Keratinocyte (primary cell): ENCODE data around the gene TRABD2B. TPM values are rescaled to one million over a fixed set of nuclear protein-coding genes. Genes with fewer than 3 reads are reported as not detected.

ENCODE experiments used
- DNase-seq: peaks from one replicate; pipeline ENCODE4 v3.0.0-alpha.2; 2011; ENCODE audit warnings: low read depth, missing footprints, low spot score
- FAIRE-seq: peaks from 2 replicates; lab custom pipeline; 2011; peaks lifted over from hg19 to GRCh38; lab: Jason Lieb, UNC
- H2AFZ ChIP-seq: 2 replicates; pipeline ENCODE4 v1.6.0; 2012; ENCODE audit warnings: low read length, control low read depth, inconsistent platforms; ENCODE audit not compliant: control insufficient read depth
- H3K27ac ChIP-seq: 2 replicates; pipeline ENCODE4 v1.5.1; 2011; ENCODE audit warnings: low read length; ENCODE audit not compliant: control insufficient read depth, insufficient read depth
- H3K27me3 ChIP-seq: 3 replicates; pipeline ENCODE4 v1.6.0; 2011; ENCODE audit warnings: low read length; ENCODE audit not compliant: control insufficient read depth, insufficient read depth; ENCODE audit errors: extremely low read depth
- H3K36me3 ChIP-seq, 2 experiments: 2 replicates in 1 of 2; 3 replicates in 1 of 2; pipeline ENCODE4 v1.5.1; 2011; ENCODE audit warnings: low read length in 2 of 2, mild to moderate bottlenecking in 1 of 2; ENCODE audit not compliant: control insufficient read depth in 2 of 2, insufficient read depth in 2 of 2; ENCODE audit errors: extremely low read depth in 1 of 2
- H3K4me1 ChIP-seq: 3 replicates; pipeline ENCODE4 v1.5.1; 2011; ENCODE audit warnings: low read length; ENCODE audit not compliant: control insufficient read depth, insufficient read depth; ENCODE audit errors: extremely low read depth
- H3K4me2 ChIP-seq: 3 replicates; pipeline ENCODE4 v1.6.0; 2011; ENCODE audit warnings: low read depth, low read length; ENCODE audit not compliant: control insufficient read depth, insufficient read depth; ENCODE audit errors: extremely low read depth
- H3K4me3 ChIP-seq, 3 experiments: fragments of 200-600 bp in 1 of 3; sonication (generic) in 1 of 3; 2 replicates in 2 of 3; 3 replicates in 1 of 3; pipeline ENCODE4 v1.5.1; 2011 to 2016; ENCODE audit warnings: low read length in 3 of 3, mild to moderate bottlenecking in 3 of 3, control low read depth in 2 of 3, inconsistent platforms in 1 of 3, low read depth in 1 of 3, mixed read lengths in 1 of 3, mixed run types in 1 of 3, moderate library complexity in 1 of 3; ENCODE audit not compliant: control insufficient read depth in 2 of 3, insufficient read depth in 2 of 3; ENCODE audit errors: extremely low read depth in 1 of 3
- H3K79me2 ChIP-seq: 2 replicates; pipeline ENCODE4 v1.6.0; 2012; ENCODE audit warnings: low read length; ENCODE audit not compliant: control insufficient read depth, insufficient read depth
- H3K9ac ChIP-seq: 3 replicates; pipeline ENCODE4 v1.6.0; 2011; ENCODE audit warnings: low read length; ENCODE audit not compliant: control insufficient read depth, insufficient read depth; ENCODE audit errors: extremely low read depth
- H3K9me1 ChIP-seq: 3 replicates; pipeline ENCODE4 v1.6.0; 2011; ENCODE audit warnings: low read length; ENCODE audit not compliant: control insufficient read depth, insufficient read depth; ENCODE audit errors: extremely low read depth
- H3K9me3 ChIP-seq: 2 replicates; pipeline ENCODE4 v1.5.1; 2012; ENCODE audit warnings: low read depth, low read length; ENCODE audit not compliant: control insufficient read depth
- H4K20me1 ChIP-seq: 3 replicates; pipeline ENCODE4 v1.6.0; 2011; ENCODE audit warnings: low read length; ENCODE audit not compliant: control insufficient read depth, insufficient read depth; ENCODE audit errors: extremely low read depth
- EZH2 ChIP-seq: IDR thresholded peaks from one replicate; pipeline ENCODE4 v1.6.1; 2012; ENCODE audit warnings: inconsistent platforms, mild to moderate bottlenecking, low read length, moderate library complexity
- dilution Hi-C: fragments of 300-500 bp; cut with MboI; formaldehyde crosslinking; loops from one replicate; pipeline ENCODE4 v1.7.0; 2020; ENCODE audit warnings: low sequenced_read_pairs; ENCODE audit not compliant: extremely low pct_ligation_motif_present
- polyA plus RNA-seq, 5 experiments: library from polyadenylated mRNA; depleted of rRNA in 3 of 5; stranded (reverse) in 3 of 5; stranded (forward) in 1 of 5; unstranded in 1 of 5; fragments of >200 nt; gene quantifications; 1 replicate in 1 of 5; 2 replicates in 3 of 5; 3 replicates in 1 of 5; pipeline versions ENCODE4 v1.2.1 to v1.2.3, GENCODE V29; 2011 to 2012; ENCODE audit warnings: missing spikeins in 2 of 5, low read depth in 1 of 5, low replicate concordance in 1 of 5
- TF ChIP-seq, protein P1 (sequence below), 3 experiments: IDR thresholded peaks in 1 of 3; conservative IDR thresholded peaks in 1 of 3; optimal IDR thresholded peaks in 1 of 3; 2 replicates in 2 of 3; 3 replicates in 1 of 3; pipeline versions ENCODE3 to v1.5.1; 2011; ENCODE audit warnings: low read length in 3 of 3, mild to moderate bottlenecking in 3 of 3, moderate library complexity in 2 of 3, control low read depth in 1 of 3, inconsistent platforms in 1 of 3; ENCODE audit not compliant: insufficient read depth in 2 of 3; ENCODE audit errors: extremely low read depth in 1 of 3

Gene TRABD2B
- polyA plus RNA-seq, 1 donor (not counting 4 experiments of a cell fraction or from before 2014, with no cell fraction given), result 0.13 TPM

DNA sequence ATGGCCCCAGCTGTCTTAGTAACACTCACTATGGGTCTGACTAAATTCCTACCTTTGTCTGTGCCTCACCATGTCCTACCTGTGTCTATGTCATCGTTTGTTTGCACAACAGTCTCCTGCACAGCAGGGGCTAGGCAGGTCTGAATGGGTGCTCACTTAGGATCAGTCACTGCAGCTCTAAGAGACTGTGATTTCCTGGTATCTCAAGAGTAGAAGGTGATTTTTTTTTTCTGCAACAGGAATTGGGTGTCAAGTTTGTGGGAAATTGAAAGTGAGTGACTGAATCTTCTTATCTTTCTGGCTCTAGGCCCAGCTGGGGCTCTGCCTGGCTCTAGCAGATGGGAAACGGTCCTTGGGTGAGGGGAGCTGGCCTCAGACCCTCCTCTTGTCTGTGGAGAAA is 46.4 kb upstream of the TRABD2B start:
- DNase-seq, result no peak
- H3K27ac ChIP-seq, result no peak overlapping the region
- H3K4me3 ChIP-seq, result no peak overlapping the region
- no peaks in the 10 kb centered on the region for H3K9me1 ChIP-seq
- no peak overlapping the region for H3K9ac ChIP-seq
- H3K79me2 ChIP-seq, result no peaks in the 10 kb centered on the region
- H3K36me3 ChIP-seq, result no peaks in the 10 kb centered on the region
- TF ChIP-seq, protein P1, sequence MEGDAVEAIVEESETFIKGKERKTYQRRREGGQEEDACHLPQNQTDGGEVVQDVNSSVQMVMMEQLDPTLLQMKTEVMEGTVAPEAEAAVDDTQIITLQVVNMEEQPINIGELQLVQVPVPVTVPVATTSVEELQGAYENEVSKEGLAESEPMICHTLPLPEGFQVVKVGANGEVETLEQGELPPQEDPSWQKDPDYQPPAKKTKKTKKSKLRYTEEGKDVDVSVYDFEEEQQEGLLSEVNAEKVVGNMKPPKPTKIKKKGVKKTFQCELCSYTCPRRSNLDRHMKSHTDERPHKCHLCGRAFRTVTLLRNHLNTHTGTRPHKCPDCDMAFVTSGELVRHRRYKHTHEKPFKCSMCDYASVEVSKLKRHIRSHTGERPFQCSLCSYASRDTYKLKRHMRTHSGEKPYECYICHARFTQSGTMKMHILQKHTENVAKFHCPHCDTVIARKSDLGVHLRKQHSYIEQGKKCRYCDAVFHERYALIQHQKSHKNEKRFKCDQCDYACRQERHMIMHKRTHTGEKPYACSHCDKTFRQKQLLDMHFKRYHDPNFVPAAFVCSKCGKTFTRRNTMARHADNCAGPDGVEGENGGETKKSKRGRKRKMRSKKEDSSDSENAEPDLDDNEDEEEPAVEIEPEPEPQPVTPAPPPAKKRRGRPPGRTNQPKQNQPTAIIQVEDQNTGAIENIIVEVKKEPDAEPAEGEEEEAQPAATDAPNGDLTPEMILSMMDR (optimal IDR thresholded peaks at IDR 0.05 in 1 of 3, IDR thresholded peaks at IDR 0.05 in 1 of 3, conservative IDR thresholded peaks at IDR 0.05 in 1 of 3; ENCODE audit: extremely low read depth in 1 of 3, insufficient read depth in 2 of 3, low read length in 3 of 3), result no peak
- TF ChIP-seq EZH2, result no peak
- H3K4me1 ChIP-seq, result peaks cover 15% of the 10 kb centered on the region
- H3K27me3 ChIP-seq, result peaks cover 12% of the 10 kb centered on the region
- no peaks in the 10 kb centered on the region for H3K9me3 ChIP-seq
- no peaks in the 10 kb centered on the region for H4K20me1 ChIP-seq
- dilution Hi-C loops, result no loop called here
- H3K4me2 ChIP-seq, result no peak overlapping the region
- H2AFZ ChIP-seq, result no peak overlapping the region
- FAIRE-seq, result peak; percentile 67

DNA sequence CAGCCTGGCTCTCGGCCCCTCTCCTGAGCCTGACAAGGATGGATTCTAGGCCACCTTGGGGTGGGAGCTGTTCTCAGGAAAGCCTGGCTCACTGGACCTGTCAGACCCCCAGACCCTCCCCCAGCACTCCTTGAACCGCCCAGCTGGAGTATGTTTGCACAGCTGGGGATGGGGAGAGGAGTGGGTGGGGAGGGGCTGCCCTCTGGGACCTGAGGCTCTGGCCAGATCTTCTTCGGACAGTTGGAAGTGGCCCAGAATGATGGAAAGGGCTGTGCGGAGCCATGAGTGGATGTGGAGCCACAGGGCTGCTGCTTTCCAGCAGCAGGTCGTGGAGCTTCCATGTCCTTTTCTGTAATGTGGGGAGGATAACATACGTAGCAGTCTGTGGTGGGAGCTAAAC is 43.0 kb upstream of the TRABD2B start:
- dilution Hi-C loops, result no loop called here
- no peaks in the 10 kb centered on the region for H4K20me1 ChIP-seq
- no peak overlapping the region for H3K9ac ChIP-seq
- no peak overlapping the region for H2AFZ ChIP-seq
- TF ChIP-seq, protein P1 (optimal IDR thresholded peaks at IDR 0.05 in 1 of 3, IDR thresholded peaks at IDR 0.05 in 1 of 3, conservative IDR thresholded peaks at IDR 0.05 in 1 of 3; ENCODE audit: extremely low read depth in 1 of 3, insufficient read depth in 2 of 3, low read length in 3 of 3), result no peak
- TF ChIP-seq EZH2, result no peak
- DNase-seq, result no peak
- no peaks in the 10 kb centered on the region for H3K79me2 ChIP-seq
- peaks cover 3% of the 10 kb centered on the region for H3K4me1 ChIP-seq
- H3K27me3 ChIP-seq, result peaks cover 12% of the 10 kb centered on the region
- H3K9me1 ChIP-seq, result no peaks in the 10 kb centered on the region
- no peaks in the 10 kb centered on the region for H3K36me3 ChIP-seq
- no peak for FAIRE-seq
- H3K27ac ChIP-seq, result no peak overlapping the region
- no peaks in the 10 kb centered on the region for H3K9me3 ChIP-seq
- no peak overlapping the region for H3K4me3 ChIP-seq
- H3K4me2 ChIP-seq, result no peak overlapping the region
